CD14-positive monocyte (primary cell): ENCODE results near the gene IKZF3. TPM values are rescaled to one million over a fixed set of nuclear protein-coding genes. Genes with fewer than 3 reads are reported as not detected.

Experiments used
- DNase-seq, 3 donors: peaks; one replicate each; pipeline ENCODE4 v3.0.0-alpha.2; 2011 to 2022
- H2AFZ ChIP-seq: 2 replicates; pipeline ENCODE4 v1.6.0; 2012; ENCODE audit warnings: mild to moderate bottlenecking, low read depth, low read length, inconsistent platforms; ENCODE audit not compliant: insufficient read depth, poor library complexity, severe bottlenecking
- H3K27ac ChIP-seq, 2 donors: 1 replicate in 1 of 2; 2 replicates in 1 of 2; pipeline ENCODE4 v1.5.1; 2012 to 2013; ENCODE audit warnings: low read length in 2 of 2, control low read depth in 1 of 2, inconsistent platforms in 1 of 2, low read depth in 1 of 2, mild to moderate bottlenecking in 1 of 2
- H3K27me3 ChIP-seq, 2 donors: one replicate each; pipeline versions ENCODE4 v1.6.0 to v1.6.1; 2011 to 2013; ENCODE audit warnings: low read length in 2 of 2; ENCODE audit not compliant: control insufficient read depth in 2 of 2, insufficient read depth in 2 of 2
- H3K36me3 ChIP-seq, 2 donors: replicated peaks in 1 of 2; 1 replicate in 1 of 2; 2 replicates in 1 of 2; pipeline versions ENCODE4 v1.5.1 to v1.6.1; 2012 to 2013; ENCODE audit warnings: low read length in 2 of 2, control low read depth in 1 of 2, inconsistent platforms in 1 of 2, mild to moderate bottlenecking in 1 of 2; ENCODE audit not compliant: insufficient read depth in 2 of 2, control insufficient read depth in 1 of 2
- H3K4me1 ChIP-seq, 2 donors: 1 replicate in 1 of 2; 2 replicates in 1 of 2; pipeline versions ENCODE4 v1.5.1 to v1.6.1; 2012 to 2013; ENCODE audit warnings: low read length in 2 of 2, control low read depth in 1 of 2, inconsistent platforms in 1 of 2, mild to moderate bottlenecking in 1 of 2, moderate library complexity in 1 of 2; ENCODE audit not compliant: insufficient read depth in 2 of 2, control insufficient read depth in 1 of 2
- H3K4me2 ChIP-seq: replicated peaks from 2 replicates; pipeline ENCODE3; 2012; ENCODE audit warnings: low read length, moderate library complexity, mild to moderate bottlenecking; ENCODE audit not compliant: poor library complexity, severe bottlenecking; ENCODE audit errors: extremely low read depth
- H3K4me3 ChIP-seq, 3 experiments: fragments of 200-600 bp in 1 of 3; sonication (generic) in 1 of 3; replicated peaks in 1 of 3; 1 replicate in 2 of 3; 2 replicates in 1 of 3; pipeline ENCODE4 v1.5.1; 2011 to 2013; ENCODE audit warnings: low read length in 3 of 3, mild to moderate bottlenecking in 3 of 3, control low read depth in 2 of 3, low read depth in 2 of 3, inconsistent platforms in 1 of 3, moderate library complexity in 1 of 3
- H3K79me2 ChIP-seq: 2 replicates; pipeline ENCODE4 v1.6.0; 2012; ENCODE audit warnings: mild to moderate bottlenecking, control low read depth, inconsistent platforms, low read length, moderate library complexity; ENCODE audit not compliant: insufficient read depth
- H3K9ac ChIP-seq: 2 replicates; pipeline ENCODE4 v1.6.0; 2017; ENCODE audit warnings: low read length, mild to moderate bottlenecking; ENCODE audit not compliant: insufficient read depth, poor library complexity, severe bottlenecking
- H3K9me3 ChIP-seq, 2 donors: replicated peaks in 1 of 2; 1 replicate in 1 of 2; 2 replicates in 1 of 2; pipeline versions ENCODE4 v1.5.1 to v1.6.1; 2012 to 2013; ENCODE audit warnings: low read length in 2 of 2, control low read depth in 1 of 2; ENCODE audit not compliant: control insufficient read depth in 1 of 2, insufficient read depth in 1 of 2
- H4K20me1 ChIP-seq: 2 replicates; pipeline ENCODE4 v1.6.0; 2012; ENCODE audit warnings: mild to moderate bottlenecking, low read length, control low read depth, moderate library complexity; ENCODE audit not compliant: insufficient read depth
- H3K27ac Mint-ChIP-seq, 7 donors: one replicate each; pipeline ENCODE4 v1.8.0; 2020; ENCODE audit warnings: mild to moderate bottlenecking in 7 of 7, mixed read lengths in 7 of 7, moderate library complexity in 6 of 7, inconsistent platforms in 2 of 7
- H3K27me3 Mint-ChIP-seq, 3 donors: one replicate each; pipeline ENCODE4 v1.8.0; 2021 to 2022; ENCODE audit warnings: low read depth in 3 of 3, mild to moderate bottlenecking in 3 of 3, mixed read lengths in 3 of 3, moderate library complexity in 3 of 3, inconsistent platforms in 1 of 3
- H3K36me3 Mint-ChIP-seq, 2 donors: one replicate each; pipeline ENCODE4 v1.8.0; 2020; ENCODE audit warnings: mixed read lengths in 2 of 2, inconsistent platforms in 1 of 2, mild to moderate bottlenecking in 1 of 2
- H3K4me1 Mint-ChIP-seq: one replicate; pipeline ENCODE4 v1.8.0; 2020; ENCODE audit warnings: mild to moderate bottlenecking, mixed read lengths
- H3K4me3 Mint-ChIP-seq, 2 donors: one replicate each; pipeline ENCODE4 v1.8.0; 2020; ENCODE audit warnings: mild to moderate bottlenecking in 2 of 2, mixed read lengths in 2 of 2, moderate library complexity in 1 of 2
- H3K9me3 Mint-ChIP-seq, 7 donors: one replicate each; pipeline ENCODE4 v1.8.0; 2020 to 2022; ENCODE audit warnings: mixed read lengths in 7 of 7, mild to moderate bottlenecking in 6 of 7, moderate library complexity in 6 of 7, inconsistent platforms in 2 of 7
- WGBS: methylation state at CpG from one replicate; pipeline ENCODE4 v1.1.5; 2013; ENCODE audit warnings: missing lambda C conversion rate; ENCODE audit not compliant: insufficient coverage; 5-methylcytosine and 5-hydroxymethylcytosine counted together
- intact Hi-C, 2 donors: fragments of 100-400 bp; cut with micrococcal nuclease; formaldehyde crosslinking; loops; one replicate each; pipeline versions ENCODE4 v1.15.0 to v1.15.1; 2023
- polyA plus RNA-seq, 3 donors: library from polyadenylated mRNA; depleted of rRNA in 1 of 3; unstranded in 2 of 3; stranded (reverse) in 1 of 3; fragments of 300-500 nt in 2 of 3; fragments of >200 nt in 1 of 3; fragmentation: Illumina TruSeq in 2 of 3; gene quantifications; 1 replicate in 2 of 3; 2 replicates in 1 of 3; pipeline ENCODE4 v1.2.3, GENCODE V29; 2012 to 2021
- TF ChIP-seq, protein P1 (sequence below): fragments of 200-600 bp; IDR thresholded peaks from one replicate; pipeline ENCODE4 v1.8.0; 2022; ENCODE audit warnings: antibody characterized with exemption, mild to moderate bottlenecking

Gene IKZF3
- polyA plus RNA-seq, 3 donors, result 0.05 to 0.15 (median 0.05) TPM

DNA sequence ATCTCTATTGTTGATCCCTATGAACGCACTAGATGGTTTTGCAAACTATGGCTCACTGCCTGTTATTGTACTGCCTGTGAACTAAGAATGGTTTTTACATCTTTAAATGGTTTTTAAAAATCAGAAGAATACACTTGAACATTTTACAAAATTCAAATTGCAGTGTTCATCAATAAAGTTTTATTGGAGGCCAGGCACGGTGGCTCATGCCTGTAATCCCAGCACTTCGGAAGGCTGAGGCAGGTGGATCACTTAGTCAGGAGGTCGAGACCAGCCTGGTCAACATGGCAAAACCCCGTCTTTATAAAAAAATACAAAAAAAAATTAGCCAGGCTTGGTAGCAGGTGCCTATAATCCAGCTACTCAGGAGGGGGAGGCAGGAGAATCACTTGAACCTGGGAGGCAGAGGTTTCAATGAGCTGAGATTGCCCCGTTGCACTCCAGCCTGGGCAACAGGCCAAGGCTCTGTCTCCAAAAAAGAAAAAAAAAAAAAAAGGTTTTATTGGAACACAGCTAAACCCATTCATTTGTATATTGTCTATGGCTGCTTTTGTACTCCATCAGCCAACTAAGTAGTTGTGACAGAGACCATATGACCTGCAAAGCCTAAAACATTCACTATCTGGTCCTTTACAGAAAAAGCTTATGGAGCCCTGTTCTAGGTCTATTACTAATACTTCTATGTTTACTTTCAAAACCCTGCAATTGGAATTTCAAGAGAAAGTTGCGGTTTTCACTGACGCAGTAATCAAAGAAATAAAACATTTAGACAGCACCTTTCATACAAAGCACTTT lies 18.9 kb downstream of the IKZF3 start:
- no peak overlapping the region for H3K27ac Mint-ChIP-seq
- Histone ChIP-seq H2AFZ (no peak overlapping the region), H3K9me3 (no peaks in the 10 kb centered on the region), H4K20me1 (no peaks in the 10 kb centered on the region), H3K27me3 (peaks cover 19 to 34% of the 10 kb centered on the region in 2 donors), H3K36me3 (no peaks in the 10 kb centered on the region), H3K9ac (no peak overlapping the region), H3K4me2 (no peak overlapping the region), H3K27ac (no peak overlapping the region), H3K4me3 (no peak overlapping the region), H3K79me2 (no peaks in the 10 kb centered on the region), H3K4me1 (no peaks in the 10 kb centered on the region)
- H3K27me3 Mint-ChIP-seq, result peaks cover 24 to 55% (median 37%) of the 10 kb centered on the region in 3 donors
- peaks cover 0 to 1% of the 10 kb centered on the region in 2 donors for H3K36me3 Mint-ChIP-seq
- TF ChIP-seq, protein P1, sequence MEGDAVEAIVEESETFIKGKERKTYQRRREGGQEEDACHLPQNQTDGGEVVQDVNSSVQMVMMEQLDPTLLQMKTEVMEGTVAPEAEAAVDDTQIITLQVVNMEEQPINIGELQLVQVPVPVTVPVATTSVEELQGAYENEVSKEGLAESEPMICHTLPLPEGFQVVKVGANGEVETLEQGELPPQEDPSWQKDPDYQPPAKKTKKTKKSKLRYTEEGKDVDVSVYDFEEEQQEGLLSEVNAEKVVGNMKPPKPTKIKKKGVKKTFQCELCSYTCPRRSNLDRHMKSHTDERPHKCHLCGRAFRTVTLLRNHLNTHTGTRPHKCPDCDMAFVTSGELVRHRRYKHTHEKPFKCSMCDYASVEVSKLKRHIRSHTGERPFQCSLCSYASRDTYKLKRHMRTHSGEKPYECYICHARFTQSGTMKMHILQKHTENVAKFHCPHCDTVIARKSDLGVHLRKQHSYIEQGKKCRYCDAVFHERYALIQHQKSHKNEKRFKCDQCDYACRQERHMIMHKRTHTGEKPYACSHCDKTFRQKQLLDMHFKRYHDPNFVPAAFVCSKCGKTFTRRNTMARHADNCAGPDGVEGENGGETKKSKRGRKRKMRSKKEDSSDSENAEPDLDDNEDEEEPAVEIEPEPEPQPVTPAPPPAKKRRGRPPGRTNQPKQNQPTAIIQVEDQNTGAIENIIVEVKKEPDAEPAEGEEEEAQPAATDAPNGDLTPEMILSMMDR, result no peak
- H3K9me3 Mint-ChIP-seq, result no peaks in the 10 kb centered on the region
- DNase-seq, result no peak
- intact Hi-C loops, result no loop called here
- 100% methylated on average over 2 of the region's 8 CpGs for WGBS
- H3K4me1 Mint-ChIP-seq, result peaks cover 5% of the 10 kb centered on the region
- peak overlapping the region in 1 of 2 donors; percentile 42 for H3K4me3 Mint-ChIP-seq

DNA sequence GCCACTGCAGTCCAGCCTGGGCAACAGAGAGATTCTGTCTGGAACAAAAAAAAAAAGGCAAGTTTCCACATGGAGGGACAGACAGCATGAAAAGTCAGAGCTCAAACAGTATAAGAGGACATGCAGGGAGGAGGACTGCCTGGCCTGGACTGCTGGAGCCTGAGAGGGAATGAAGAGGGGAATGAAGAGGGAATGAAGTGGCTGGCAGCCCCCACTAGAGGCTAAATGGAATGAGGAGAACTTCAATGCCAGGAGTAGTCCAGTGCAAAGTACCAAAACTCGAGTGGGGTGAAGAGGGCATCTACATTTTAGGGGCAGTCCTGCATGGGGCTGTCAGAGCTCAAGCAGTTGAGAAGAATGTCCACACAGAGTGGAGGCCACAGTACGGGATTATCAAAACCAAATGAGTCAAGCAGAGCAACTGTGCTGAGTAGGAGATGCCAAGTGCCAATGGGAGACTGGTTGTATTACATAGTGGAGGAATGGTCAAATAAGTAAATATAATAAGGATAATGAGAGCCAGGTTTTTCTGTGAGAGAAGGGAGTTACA lies 22.9 kb downstream of the IKZF3 start:
- WGBS, result 86% methylated on average over 2 of the region's 2 CpGs

More for the DNA sequence above, 22.9 kb downstream of the IKZF3 start:
- TF ChIP-seq, protein P1, result no peak
- Histone ChIP-seq H3K4me2 (no peak overlapping the region), H2AFZ (no peak overlapping the region), H3K36me3 (no peaks in the 10 kb centered on the region), H3K9me3 (peaks cover 7 to 14% of the 10 kb centered on the region in 2 donors), H4K20me1 (no peaks in the 10 kb centered on the region), H3K4me1 (no peaks in the 10 kb centered on the region), H3K9ac (no peak overlapping the region), H3K4me3 (no peak overlapping the region), H3K79me2 (no peaks in the 10 kb centered on the region), H3K27ac (no peak overlapping the region), H3K27me3 (peaks cover 13 to 27% of the 10 kb centered on the region in 2 donors)
- peaks cover 0 to 1% of the 10 kb centered on the region in 2 donors for H3K36me3 Mint-ChIP-seq
- no peaks in the 10 kb centered on the region for H3K4me1 Mint-ChIP-seq
- peak overlapping the region in 2 of 7 donors; percentile 4 to 6 for H3K27ac Mint-ChIP-seq
- no peak overlapping the region for H3K4me3 Mint-ChIP-seq
- peaks cover 7 to 30% (median 22%) of the 10 kb centered on the region in 7 donors for H3K9me3 Mint-ChIP-seq
- peaks cover 26 to 44% (median 28%) of the 10 kb centered on the region in 3 donors for H3K27me3 Mint-ChIP-seq
- intact Hi-C loops, result no loop called here
- no peak for DNase-seq
